OCI-LY3 (cell line): ENCODE measurements around the gene CHAC1.

ENCODE experiments used
- H2AFZ ChIP-seq: fragments of 200-600, 300-600 bp; shearing (Covaris generic); 2 replicates; pipeline ENCODE4 v1.6.0; 2014; ENCODE audit warnings: antibody characterized with exemption, low read depth, low read length
- H3K27ac ChIP-seq: fragments of 200-600, 300-600 bp; sonication (generic); 2 replicates; pipeline ENCODE4 v1.5.1; 2014; ENCODE audit warnings: mild to moderate bottlenecking, low read length, moderate library complexity, mixed read lengths
- H3K27me3 ChIP-seq: fragments of 200-600, 300-600 bp; sonication (generic); 2 replicates; pipeline ENCODE4 v1.6.1; 2014; ENCODE audit warnings: low read depth, low read length, mixed read lengths
- H3K36me3 ChIP-seq: fragments of 200-600, 300-600 bp; sonication (generic); replicated peaks from 2 replicates; pipeline ENCODE3; 2014; ENCODE audit warnings: low read depth, low read length, mixed read lengths
- H3K4me1 ChIP-seq: fragments of 300-600, 200-600 bp; sonication (generic); 2 replicates; pipeline ENCODE4 v1.6.1; 2014; ENCODE audit warnings: low read length, mixed read lengths
- H3K4me2 ChIP-seq: fragments of 200-600, 300-600 bp; sonication (generic); 2 replicates; pipeline ENCODE4 v1.6.1; 2014; ENCODE audit warnings: low read length, mixed read lengths
- H3K4me3 ChIP-seq: fragments of 300-600, 200-600 bp; sonication (generic); 2 replicates; pipeline ENCODE4 v1.5.1; 2014; ENCODE audit warnings: antibody characterized with exemption, mild to moderate bottlenecking, low read length, moderate library complexity
- H3K79me2 ChIP-seq: fragments of 300-600, 200-600 bp; shearing (Covaris generic); 2 replicates; pipeline ENCODE4 v1.6.1; 2014; ENCODE audit warnings: mild to moderate bottlenecking, low read length, mixed read lengths
- H3K9ac ChIP-seq: fragments of 300-600, 200-600 bp; shearing (Covaris generic); 2 replicates; pipeline ENCODE4 v1.6.0; 2014; ENCODE audit warnings: mild to moderate bottlenecking, low read length, moderate library complexity
- H3K9me3 ChIP-seq: fragments of 200-600, 300-600 bp; shearing (Covaris generic); 2 replicates; pipeline ENCODE4 v1.6.1; 2014; ENCODE audit warnings: low read length, mixed read lengths; ENCODE audit not compliant: insufficient read depth
- H4K20me1 ChIP-seq: fragments of 200-600, 300-600 bp; sonication (generic); 2 replicates; pipeline ENCODE4 v1.6.1; 2016; ENCODE audit warnings: low read length, mixed read lengths; ENCODE audit not compliant: insufficient read depth
- CTCF ChIP-seq: fragments of 200-600, 300-600 bp; sonication (generic); IDR thresholded peaks from 2 replicates; pipeline ENCODE4 v1.5.1; 2014; ENCODE audit warnings: antibody characterized with exemption, low read length, low read depth
- EZH2phosphoT487 ChIP-seq: fragments of 200-600 bp; shearing (Covaris generic); IDR thresholded peaks from 2 replicates; pipeline ENCODE4 v1.6.1; 2018; ENCODE audit warnings: antibody characterized with exemption, mixed run types, low read depth

The CHAC1 gene

GRCh38 chr15:40927873-40928806 lies 25.1 kb upstream of the CHAC1 start:
- peaks cover 15% of the 10 kb centered on the region for H3K27me3 ChIP-seq
- H2AFZ ChIP-seq = peak overlapping the region; percentile 76
- no peak overlapping the region for H3K27ac ChIP-seq
- peaks cover 18% of the 10 kb centered on the region for H3K4me1 ChIP-seq
- TF ChIP-seq CTCF (no peak), EZH2phosphoT487 (no peak)
- no peaks in the 10 kb centered on the region for H4K20me1 ChIP-seq
- H3K79me2 ChIP-seq = no peaks in the 10 kb centered on the region
- H3K4me3 ChIP-seq = peak overlapping the region; percentile 88
- no peaks in the 10 kb centered on the region for H3K9me3 ChIP-seq
- H3K9ac ChIP-seq = peak overlapping the region; percentile 54
- H3K4me2 ChIP-seq = peak overlapping the region; percentile 95
- H3K36me3 ChIP-seq = no peaks in the 10 kb centered on the region

- Histone ChIP-seq H3K9me3 (no peaks in the 10 kb centered on the region), H3K27ac (no peak within 1 kb of the TSS), H3K4me3 (peak within 1 kb of the TSS; percentile 88), H3K4me2 (peak within 1 kb of the TSS; percentile 95), H2AFZ (peak within 1 kb of the TSS; percentile 76), H3K79me2 (no peaks in the 10 kb centered on the region), H3K4me1 (peaks cover 23% of the 10 kb centered on the region), H3K36me3 (no peaks in the 10 kb centered on the region), H4K20me1 (no peaks in the 10 kb centered on the region), H3K27me3 (peaks cover 15% of the 10 kb centered on the region), H3K9ac (peak within 1 kb of the TSS; percentile 54)
- TF ChIP-seq CTCF (no peak), EZH2phosphoT487 (no peak)
These were observed 24.2 kb upstream of the CHAC1 start, which contains the start of gene DLL4 for GRCh38 chr15:40928821-40929659. Gene DLL4, plus strand, starts transcription at chr15:40929340. Its CDS starts 329 bp downstream, at chr15:40929669.

- Histone ChIP-seq H3K4me3 (no peak overlapping the region), H4K20me1 (no peaks in the 10 kb centered on the region), H2AFZ (no peak overlapping the region), H3K4me1 (peaks cover 23% of the 10 kb centered on the region), H3K4me2 (no peak overlapping the region), H3K36me3 (no peaks in the 10 kb centered on the region), H3K27me3 (peaks cover 15% of the 10 kb centered on the region), H3K79me2 (no peaks in the 10 kb centered on the region), H3K9ac (no peak overlapping the region), H3K9me3 (no peaks in the 10 kb centered on the region), H3K27ac (no peak overlapping the region)
- TF ChIP-seq CTCF (no peak), EZH2phosphoT487 (no peak)
These were observed 23.4 kb upstream of the CHAC1 start for GRCh38 chr15:40929660-40930429.
